Loucy (cell line): Measurements from ENCODE around the gene RALB.

Source experiments
- H2AFZ ChIP-seq: fragments of 200-600 bp; sonication (generic); 2 replicates; pipeline ENCODE4 v1.6.0; 2016; ENCODE audit warnings: antibody characterized with exemption, mild to moderate bottlenecking, low read length, moderate library complexity
- H3F3A ChIP-seq: fragments of 200-600 bp; 2 replicates; pipeline ENCODE4 v1.6.0; 2016; ENCODE audit warnings: antibody characterized with exemption, low read depth, mild to moderate bottlenecking
- H3K27me3 ChIP-seq: fragments of 200-600 bp; sonication (generic); 2 replicates; pipeline ENCODE4 v1.6.1; 2014; ENCODE audit warnings: low read length, mild to moderate bottlenecking; ENCODE audit not compliant: insufficient read depth, poor library complexity, severe bottlenecking
- H3K36me3 ChIP-seq: fragments of 200-600 bp; sonication (generic); 2 replicates; pipeline ENCODE4 v1.6.1; 2016; ENCODE audit warnings: low read length; ENCODE audit not compliant: insufficient read depth
- H3K4me1 ChIP-seq: fragments of 200-600 bp; sonication (generic); 2 replicates; pipeline ENCODE4 v1.5.1; 2014; ENCODE audit warnings: low read length, mild to moderate bottlenecking; ENCODE audit not compliant: insufficient read depth, poor library complexity, severe bottlenecking
- H3K4me2 ChIP-seq: fragments of 200-600 bp; sonication (generic); 2 replicates; pipeline ENCODE4 v1.6.0; 2014; ENCODE audit warnings: antibody characterized with exemption, low read length, low read depth, mild to moderate bottlenecking; ENCODE audit not compliant: poor library complexity, severe bottlenecking
- H3K4me3 ChIP-seq: fragments of 200-600 bp; sonication (generic); 2 replicates; pipeline ENCODE4 v1.5.1; 2014; ENCODE audit warnings: low read length, mild to moderate bottlenecking, mixed read lengths; ENCODE audit not compliant: poor library complexity, severe bottlenecking
- H3K79me2 ChIP-seq: fragments of 200-600 bp; sonication (generic); 2 replicates; pipeline ENCODE4 v1.6.1; 2014; ENCODE audit warnings: low read length; ENCODE audit not compliant: insufficient read depth
- H3K9ac ChIP-seq: fragments of 200-600 bp; sonication (generic); 2 replicates; pipeline ENCODE4 v1.6.0; 2014; ENCODE audit warnings: mild to moderate bottlenecking, low read depth, low read length, moderate library complexity; ENCODE audit not compliant: poor library complexity, severe bottlenecking
- H3K9me2 ChIP-seq: fragments of 200-600 bp; sonication (generic); replicated peaks from 2 replicates; pipeline ENCODE4 v1.6.1; 2016; ENCODE audit warnings: low read depth, low read length, mixed read lengths
- H3K9me3 ChIP-seq: fragments of 200-600 bp; sonication (generic); 2 replicates; pipeline ENCODE4 v1.6.1; 2014; ENCODE audit warnings: mild to moderate bottlenecking, antibody characterized with exemption, low read length, low read depth; ENCODE audit not compliant: insufficient read depth
- H4K20me1 ChIP-seq: fragments of 200-600 bp; sonication (generic); 2 replicates; pipeline ENCODE4 v1.6.0; 2014; ENCODE audit warnings: antibody characterized with exemption, low read length, mild to moderate bottlenecking; ENCODE audit not compliant: insufficient read depth, poor library complexity, severe bottlenecking
- EZH2phosphoT487 ChIP-seq: fragments of 200-600 bp; IDR thresholded peaks from 2 replicates; pipeline ENCODE4 v1.6.1; 2018; ENCODE audit warnings: antibody characterized with exemption, mild to moderate bottlenecking, moderate library complexity, borderline replicate concordance
- TF ChIP-seq, protein P1 (sequence below): fragments of 200-600 bp; sonication (generic); conservative IDR thresholded peaks from 2 replicates; pipeline ENCODE4 v1.5.1; 2014; ENCODE audit warnings: mild to moderate bottlenecking, antibody characterized with exemption, low read length

The RALB gene

DNA sequence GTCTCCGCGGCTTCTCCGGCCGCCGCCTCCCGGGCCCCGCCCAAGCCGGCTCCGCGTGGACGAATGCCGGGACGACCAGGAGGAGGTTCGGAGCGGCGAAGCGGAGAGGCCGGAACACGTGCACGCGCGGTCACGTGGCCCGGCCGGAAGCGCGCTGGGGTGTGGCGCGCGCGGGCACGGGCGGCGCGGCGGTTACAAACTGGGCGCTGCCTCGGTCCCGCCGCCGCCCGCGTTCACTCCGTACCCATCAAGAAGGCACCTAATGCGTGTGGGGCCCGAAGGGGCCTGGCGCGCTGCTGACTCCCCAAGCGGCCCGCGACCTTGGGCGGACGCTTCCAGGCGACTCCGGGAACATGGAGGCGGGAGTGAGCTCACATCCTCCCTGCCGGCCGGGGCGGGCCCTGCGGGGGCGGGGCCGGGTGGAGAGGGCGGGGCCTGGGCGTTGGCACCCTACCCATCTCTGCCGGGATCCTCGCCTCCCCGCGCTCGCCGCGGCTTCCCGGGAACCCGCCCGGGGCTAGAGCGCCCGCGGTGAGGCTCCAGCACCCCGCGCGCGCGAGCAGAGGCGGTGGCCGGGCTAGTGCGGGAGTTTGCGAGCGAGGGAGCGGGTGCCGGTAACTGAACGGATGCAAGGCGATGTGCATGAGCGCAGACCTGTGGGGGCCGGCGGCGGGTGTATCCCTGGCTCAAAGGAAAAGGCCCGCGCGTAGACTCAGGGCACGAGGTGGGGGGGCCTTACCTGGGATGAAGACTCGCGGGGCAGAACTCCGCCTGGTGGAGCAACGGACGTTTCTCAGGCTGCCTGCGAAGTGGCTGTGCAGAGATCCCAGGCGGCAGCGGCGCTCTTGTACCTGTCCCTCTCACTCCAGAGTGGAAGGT lies 29.4 kb upstream of the RALB start, which contains the start of gene TMEM185B:
Gene TMEM185B (minus strand): TSS at position 367 of the 879 bp plus-strand sequence. CDS start 424 bp downstream, outside the sequence.
- Histone ChIP-seq H3K36me3 (no peaks in the 10 kb centered on the region), H3K9me3 (no peaks in the 10 kb centered on the region), H3K4me1 (peaks cover 44% of the 10 kb centered on the region), H3K9ac (peak within 1 kb of the TSS; percentile 74), H3F3A (no peaks in the 10 kb centered on the region), H3K79me2 (peaks cover 27% of the 10 kb centered on the region), H3K27me3 (no peaks in the 10 kb centered on the region), H3K4me3 (peak within 1 kb of the TSS; percentile 92), H3K4me2 (peak within 1 kb of the TSS; percentile 85), H2AFZ (peak within 1 kb of the TSS; percentile 96), H3K9me2 (no peaks in the 10 kb centered on the region), H4K20me1 (peaks cover 11% of the 10 kb centered on the region)
- TF ChIP-seq, protein P1, sequence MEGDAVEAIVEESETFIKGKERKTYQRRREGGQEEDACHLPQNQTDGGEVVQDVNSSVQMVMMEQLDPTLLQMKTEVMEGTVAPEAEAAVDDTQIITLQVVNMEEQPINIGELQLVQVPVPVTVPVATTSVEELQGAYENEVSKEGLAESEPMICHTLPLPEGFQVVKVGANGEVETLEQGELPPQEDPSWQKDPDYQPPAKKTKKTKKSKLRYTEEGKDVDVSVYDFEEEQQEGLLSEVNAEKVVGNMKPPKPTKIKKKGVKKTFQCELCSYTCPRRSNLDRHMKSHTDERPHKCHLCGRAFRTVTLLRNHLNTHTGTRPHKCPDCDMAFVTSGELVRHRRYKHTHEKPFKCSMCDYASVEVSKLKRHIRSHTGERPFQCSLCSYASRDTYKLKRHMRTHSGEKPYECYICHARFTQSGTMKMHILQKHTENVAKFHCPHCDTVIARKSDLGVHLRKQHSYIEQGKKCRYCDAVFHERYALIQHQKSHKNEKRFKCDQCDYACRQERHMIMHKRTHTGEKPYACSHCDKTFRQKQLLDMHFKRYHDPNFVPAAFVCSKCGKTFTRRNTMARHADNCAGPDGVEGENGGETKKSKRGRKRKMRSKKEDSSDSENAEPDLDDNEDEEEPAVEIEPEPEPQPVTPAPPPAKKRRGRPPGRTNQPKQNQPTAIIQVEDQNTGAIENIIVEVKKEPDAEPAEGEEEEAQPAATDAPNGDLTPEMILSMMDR, result peak; percentile 37; the same call in 1 of the 2 replicates
- TF ChIP-seq EZH2phosphoT487, result no peak

DNA sequence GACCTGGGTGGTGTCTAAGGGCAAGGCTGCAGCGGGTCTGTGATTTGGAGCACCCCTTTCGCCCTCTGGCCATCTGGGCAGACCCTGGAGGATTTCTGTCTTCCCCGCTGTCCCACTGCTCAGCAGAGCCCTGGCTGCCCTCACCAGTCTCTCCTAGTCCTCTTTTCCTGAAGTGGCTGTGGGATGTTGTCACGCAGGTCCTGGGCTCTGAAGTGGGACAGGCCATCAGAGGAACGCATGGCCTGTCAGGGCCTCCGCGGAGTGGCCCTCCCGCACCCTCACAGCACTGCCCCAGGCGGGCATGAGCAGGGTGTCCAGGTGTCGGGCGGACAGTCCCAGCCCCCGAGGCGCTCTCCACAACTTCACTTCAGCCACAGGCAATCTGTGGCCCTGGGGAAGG lies 28.4 kb upstream of the RALB start:
- H2AFZ ChIP-seq, result peak overlapping the region; percentile 96; the same call in 1 of the 2 replicates
- peak overlapping the region; percentile 92 for H3K4me3 ChIP-seq
- H3K4me1 ChIP-seq, result peaks cover 44% of the 10 kb centered on the region
- no peak for TF ChIP-seq EZH2phosphoT487
- TF ChIP-seq, protein P1, result no peak
- H3K36me3 ChIP-seq, result no peaks in the 10 kb centered on the region
- H3F3A ChIP-seq, result no peaks in the 10 kb centered on the region
- H3K9me2 ChIP-seq, result no peaks in the 10 kb centered on the region
- no peaks in the 10 kb centered on the region for H3K9me3 ChIP-seq
- H3K9ac ChIP-seq, result peak overlapping the region; percentile 74
- no peaks in the 10 kb centered on the region for H3K27me3 ChIP-seq
- peak overlapping the region; percentile 85 for H3K4me2 ChIP-seq
- H4K20me1 ChIP-seq, result peaks cover 11% of the 10 kb centered on the region
- peaks cover 27% of the 10 kb centered on the region for H3K79me2 ChIP-seq

DNA sequence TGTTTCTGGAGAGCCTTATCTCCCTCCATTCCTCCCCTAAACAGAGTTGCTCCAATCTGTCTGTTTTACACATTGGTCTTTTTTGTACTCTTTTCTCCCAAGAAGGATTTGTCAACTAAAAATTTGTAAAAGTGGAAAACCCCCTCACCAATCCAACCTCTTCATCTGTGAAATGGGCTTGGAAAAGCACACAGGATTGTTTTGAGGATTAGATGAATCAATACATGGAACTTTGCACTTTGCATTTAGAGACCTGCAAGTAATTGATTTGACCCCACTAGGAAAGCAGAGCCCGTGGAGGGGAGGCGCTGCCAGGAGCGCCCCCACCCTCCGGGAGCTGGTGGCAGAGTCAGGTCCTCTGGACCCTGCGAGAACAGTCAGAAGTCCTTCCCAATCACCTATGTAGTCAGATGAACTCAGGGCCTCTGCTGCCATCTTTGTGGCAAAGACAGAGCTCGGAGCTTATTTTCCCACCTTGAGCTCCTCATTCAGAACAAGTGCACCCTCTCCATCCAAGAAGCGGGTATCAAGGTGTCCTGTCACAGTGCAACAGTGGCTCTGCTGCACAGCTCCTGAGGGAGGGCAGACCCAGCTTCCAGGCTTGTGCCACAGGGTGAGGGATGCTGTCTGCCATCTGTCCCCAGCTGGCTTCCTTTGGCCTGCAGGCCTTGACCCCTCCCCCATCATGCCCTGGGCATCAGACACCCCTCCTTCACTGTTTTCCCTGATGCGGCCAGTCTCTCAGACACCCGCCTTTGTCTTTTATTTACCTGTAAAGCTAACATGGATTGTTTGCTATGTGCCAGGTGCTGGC lies 27.7 kb upstream of the RALB start:
- H3K9ac ChIP-seq, result no peak overlapping the region
- H3K4me1 ChIP-seq, result peaks cover 44% of the 10 kb centered on the region
- H3K36me3 ChIP-seq, result no peaks in the 10 kb centered on the region
- H4K20me1 ChIP-seq, result peaks cover 11% of the 10 kb centered on the region
- peaks cover 27% of the 10 kb centered on the region for H3K79me2 ChIP-seq
- H3K9me3 ChIP-seq, result no peaks in the 10 kb centered on the region
- H3K9me2 ChIP-seq, result no peaks in the 10 kb centered on the region
- H3K27me3 ChIP-seq, result no peaks in the 10 kb centered on the region
- H3K4me3 ChIP-seq, result no peak overlapping the region
- H2AFZ ChIP-seq, result no peak overlapping the region
- no peak overlapping the region for H3K4me2 ChIP-seq
- TF ChIP-seq EZH2phosphoT487, result no peak
- TF ChIP-seq, protein P1, result no peak
- no peaks in the 10 kb centered on the region for H3F3A ChIP-seq
